Measurements from ENCODE around the gene THSD7A.

The THSD7A gene

GRCh38 chr7:11374629-11375028, 457.4 kb downstream of the THSD7A start:
- DNase-seq: no peak

- peak; percentile 41 for DNase-seq
These were observed 458.4 kb downstream of the THSD7A start for GRCh38 chr7:11373546-11374142.

- no peak for DNase-seq
These were observed 462.3 kb downstream of the THSD7A start for GRCh38 chr7:11369696-11370095.

GRCh38 chr7:11366118-11366517, 465.9 kb downstream of the THSD7A start:
- no peak for DNase-seq

- DNase-seq: no peak
These were observed 473.4 kb downstream of the THSD7A start for GRCh38 chr7:11358637-11359036.

GRCh38 chr7:11355399-11356005, 476.5 kb downstream of the THSD7A start:
- DNase-seq: no peak

- DNase-seq: no peak
These were observed 485.7 kb downstream of the THSD7A start for GRCh38 chr7:11346302-11346701.

- DNase-seq: no peak
These were observed 486.4 kb downstream of the THSD7A start for GRCh38 chr7:11345621-11346020.

- peak; percentile 64 for DNase-seq
These were observed 488.1 kb downstream of the THSD7A start for GRCh38 chr7:11343818-11344413.

GRCh38 chr7:11343136-11343535, 488.9 kb downstream of the THSD7A start:
- DNase-seq: no peak

GRCh38 chr7:11341285-11341944, 490.6 kb downstream of the THSD7A start:
- DNase-seq: peak; percentile 93

GRCh38 chr7:11336432-11336831, 495.6 kb downstream of the THSD7A start:
- DNase-seq: no peak

GRCh38 chr7:11335947-11336346, 496.1 kb downstream of the THSD7A start:
- DNase-seq: no peak

GRCh38 chr7:11332865-11333228, 499.2 kb downstream of the THSD7A start:
- no peak for DNase-seq

GRCh38 chr7:11332186-11332864, 499.7 kb downstream of the THSD7A start:
- DNase-seq: no peak

GRCh38 chr7:11331128-11332102, 500.6 kb downstream of the THSD7A start:
- no peak for DNase-seq

GRCh38 chr7:11330717-11331116, 501.3 kb downstream of the THSD7A start:
- no peak for DNase-seq

- no peak for DNase-seq
These were observed 501.8 kb downstream of the THSD7A start for GRCh38 chr7:11330208-11330607.

GRCh38 chr7:11329626-11330025, 502.4 kb downstream of the THSD7A start:
- no peak for DNase-seq

GRCh38 chr7:11328309-11328708, 503.7 kb downstream of the THSD7A start:
- DNase-seq: peak; percentile 73

- DNase-seq: peak; percentile 92
These were observed 504.4 kb downstream of the THSD7A start for GRCh38 chr7:11327633-11328032.
